Lower leg skin (tissue), 3 donors: ENCODE results near the gene PODN.

ENCODE experiments used
- POLR2A ChIP-seq, 2 donors: fragments of 450-650 bp; IDR thresholded peaks; one replicate each; pipeline ENCODE4 v1.6.1; 2016 to 2017; ENCODE audit warnings: antibody characterized with exemption in 2 of 2, mild to moderate bottlenecking in 1 of 2, moderate library complexity in 1 of 2
- TF ChIP-seq, protein P1 (sequence below), 3 donors: fragments of 450-650 bp; IDR thresholded peaks; one replicate each; pipeline ENCODE4 v1.5.1; 2016; ENCODE audit warnings: antibody characterized with exemption in 3 of 3, mild to moderate bottlenecking in 3 of 3, moderate library complexity in 2 of 3

DNA sequence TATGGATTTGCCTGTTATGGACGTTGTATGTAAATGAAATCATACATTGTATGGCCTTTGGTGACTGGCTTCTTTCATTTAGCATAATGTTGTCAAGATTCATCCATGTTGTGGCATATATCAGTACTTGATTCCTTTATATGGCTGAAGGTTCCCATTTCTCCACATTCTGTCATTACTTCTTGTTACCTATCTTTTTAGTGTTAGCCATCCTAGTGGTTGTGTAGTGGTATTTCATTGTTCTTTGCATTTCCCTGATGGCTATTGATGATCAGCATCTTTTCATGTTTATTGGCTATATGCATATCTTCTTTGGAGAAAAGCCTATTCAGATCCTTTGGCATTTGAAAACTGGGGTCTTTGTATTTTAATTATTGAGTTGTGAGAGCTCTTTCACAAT lies 39.8 kb upstream of the PODN start:
- TF ChIP-seq, protein P1, sequence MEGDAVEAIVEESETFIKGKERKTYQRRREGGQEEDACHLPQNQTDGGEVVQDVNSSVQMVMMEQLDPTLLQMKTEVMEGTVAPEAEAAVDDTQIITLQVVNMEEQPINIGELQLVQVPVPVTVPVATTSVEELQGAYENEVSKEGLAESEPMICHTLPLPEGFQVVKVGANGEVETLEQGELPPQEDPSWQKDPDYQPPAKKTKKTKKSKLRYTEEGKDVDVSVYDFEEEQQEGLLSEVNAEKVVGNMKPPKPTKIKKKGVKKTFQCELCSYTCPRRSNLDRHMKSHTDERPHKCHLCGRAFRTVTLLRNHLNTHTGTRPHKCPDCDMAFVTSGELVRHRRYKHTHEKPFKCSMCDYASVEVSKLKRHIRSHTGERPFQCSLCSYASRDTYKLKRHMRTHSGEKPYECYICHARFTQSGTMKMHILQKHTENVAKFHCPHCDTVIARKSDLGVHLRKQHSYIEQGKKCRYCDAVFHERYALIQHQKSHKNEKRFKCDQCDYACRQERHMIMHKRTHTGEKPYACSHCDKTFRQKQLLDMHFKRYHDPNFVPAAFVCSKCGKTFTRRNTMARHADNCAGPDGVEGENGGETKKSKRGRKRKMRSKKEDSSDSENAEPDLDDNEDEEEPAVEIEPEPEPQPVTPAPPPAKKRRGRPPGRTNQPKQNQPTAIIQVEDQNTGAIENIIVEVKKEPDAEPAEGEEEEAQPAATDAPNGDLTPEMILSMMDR (IDR thresholded peaks at IDR 0.05) = no peak
- TF ChIP-seq POLR2A (IDR thresholded peaks at IDR 0.05) = no peak
